Measurements from ENCODE around the gene CFAP300. TPM values are rescaled to one million over a fixed set of nuclear protein-coding genes. Genes with fewer than 3 reads are reported as not detected.
A peak's percentile ranks its signal among the peaks of the same experiment; 100 is the strongest.

CFAP300 gene
- total RNA-seq, 2 donors from 2014 or later = 0.52 TPM; not detected in 1

DNA sequence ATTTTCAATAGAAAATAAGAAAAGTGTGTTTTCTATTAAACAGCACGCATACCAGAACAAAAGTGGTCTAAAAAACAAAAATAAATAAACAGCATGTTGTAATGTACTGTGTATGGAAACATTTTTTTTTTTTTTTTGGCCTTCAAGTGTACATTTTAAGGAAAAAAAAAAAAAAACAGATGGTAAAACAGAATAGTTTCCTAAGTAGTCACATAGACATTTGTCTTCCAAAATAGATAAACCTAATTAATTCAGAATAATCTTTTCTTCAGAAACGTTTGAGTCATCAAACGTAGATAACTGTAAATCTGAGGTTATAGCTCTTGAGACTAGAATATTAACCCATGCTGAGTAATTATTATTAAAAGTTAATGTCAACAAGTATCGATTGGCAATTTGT is 396 bp upstream of the CFAP300 start:
- Histone ChIP-seq H3K27ac (no peak overlapping the region), H3K36me3 (replicated peaks in 1 of 2; ENCODE audit: insufficient read depth in 1 of 2, low read depth in 2 of 2) (no peaks in the 10 kb centered on the region), H3K4me3 (peak overlapping the region in 1 of 2 donors; percentile 37), H3K27me3 (no peaks in the 10 kb centered on the region), H3K4me1 (peaks cover 10% of the 10 kb centered on the region), H3K9me3 (no peaks in the 10 kb centered on the region)
- TF ChIP-seq, protein P1, sequence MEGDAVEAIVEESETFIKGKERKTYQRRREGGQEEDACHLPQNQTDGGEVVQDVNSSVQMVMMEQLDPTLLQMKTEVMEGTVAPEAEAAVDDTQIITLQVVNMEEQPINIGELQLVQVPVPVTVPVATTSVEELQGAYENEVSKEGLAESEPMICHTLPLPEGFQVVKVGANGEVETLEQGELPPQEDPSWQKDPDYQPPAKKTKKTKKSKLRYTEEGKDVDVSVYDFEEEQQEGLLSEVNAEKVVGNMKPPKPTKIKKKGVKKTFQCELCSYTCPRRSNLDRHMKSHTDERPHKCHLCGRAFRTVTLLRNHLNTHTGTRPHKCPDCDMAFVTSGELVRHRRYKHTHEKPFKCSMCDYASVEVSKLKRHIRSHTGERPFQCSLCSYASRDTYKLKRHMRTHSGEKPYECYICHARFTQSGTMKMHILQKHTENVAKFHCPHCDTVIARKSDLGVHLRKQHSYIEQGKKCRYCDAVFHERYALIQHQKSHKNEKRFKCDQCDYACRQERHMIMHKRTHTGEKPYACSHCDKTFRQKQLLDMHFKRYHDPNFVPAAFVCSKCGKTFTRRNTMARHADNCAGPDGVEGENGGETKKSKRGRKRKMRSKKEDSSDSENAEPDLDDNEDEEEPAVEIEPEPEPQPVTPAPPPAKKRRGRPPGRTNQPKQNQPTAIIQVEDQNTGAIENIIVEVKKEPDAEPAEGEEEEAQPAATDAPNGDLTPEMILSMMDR (IDR thresholded peaks at IDR 0.05) = no peak
- DNase-seq = no peak
- WGBS, 2 donors = 20 to 24% methylated on average over 4 of the region's 4 CpGs
- ATAC-seq = no peak
- intact Hi-C loops (cut with DNase I) = no loop called here

DNA sequence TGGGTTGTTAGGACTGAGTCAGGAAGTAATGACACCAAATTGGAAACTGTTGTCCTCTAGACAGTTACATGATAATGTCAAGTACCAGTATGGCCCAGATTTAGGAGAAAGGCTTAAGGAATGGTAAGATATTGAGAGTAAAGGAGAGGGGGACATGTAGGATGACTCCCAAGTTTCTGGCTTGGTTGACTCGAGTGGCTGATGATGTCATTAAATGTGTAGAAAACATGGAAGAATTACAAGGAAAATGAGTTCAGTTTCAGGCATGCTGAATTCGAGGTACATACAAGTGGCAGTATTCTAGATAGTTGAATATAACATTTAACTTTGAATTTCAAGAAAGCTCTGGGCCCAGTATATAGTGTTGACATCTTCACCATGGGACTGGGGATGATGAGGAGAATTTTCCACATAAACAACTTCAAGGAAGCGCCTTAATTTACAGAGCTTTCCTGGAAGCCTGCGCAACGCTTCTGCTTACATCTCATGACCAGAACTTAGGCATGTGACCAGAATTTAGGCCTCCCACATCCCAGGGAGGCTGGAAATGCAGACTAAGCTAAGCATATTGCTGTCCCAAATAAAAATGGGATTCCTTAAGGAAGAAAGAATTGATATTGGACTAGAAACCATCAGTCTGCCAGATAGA is 3.8 kb downstream of the CFAP300 start:
- intact Hi-C loops (cut with DNase I) = no loop called here
- no peak for TF ChIP-seq POLR2A (IDR thresholded peaks at IDR 0.05)

DNA sequence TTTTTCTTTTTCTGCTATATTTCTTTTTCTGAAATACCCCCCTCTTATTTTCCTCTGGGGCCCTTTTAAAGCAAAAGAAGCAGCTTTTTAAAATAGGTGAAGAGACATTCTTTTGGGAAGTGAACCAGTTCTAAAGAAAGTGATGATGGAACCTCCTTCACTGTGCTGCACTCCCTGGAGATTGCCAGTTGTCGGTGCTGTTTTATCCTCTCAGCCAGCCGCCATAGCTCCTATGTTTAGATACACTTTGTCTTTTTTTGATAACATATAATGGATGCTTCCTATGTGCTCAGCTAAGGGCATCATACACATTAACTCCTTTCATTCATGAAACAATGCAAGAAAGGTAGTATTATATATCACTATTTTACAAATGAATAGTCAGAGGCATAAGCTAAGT is 14.0 kb downstream of the CFAP300 start:
- ATAC-seq (no peak), DNase-seq (peak in 1 of 4 donors; percentile 13)

More for the DNA sequence above, 3.8 kb downstream of the CFAP300 start:
- WGBS, 2 donors = 71 to 80% methylated on average over 5 of the region's 5 CpGs
- H3K4me3 ChIP-seq = no peak overlapping the region
- peaks cover 10% of the 10 kb centered on the region for H3K4me1 ChIP-seq
- H3K27ac ChIP-seq = no peak overlapping the region
- no peak for DNase-seq
- no peak for ATAC-seq
- no peaks in the 10 kb centered on the region for H3K27me3 ChIP-seq
- H3K36me3 ChIP-seq (replicated peaks in 1 of 2; ENCODE audit: insufficient read depth in 1 of 2, low read depth in 2 of 2) = no peaks in the 10 kb centered on the region
- H3K9me3 ChIP-seq = no peaks in the 10 kb centered on the region

DNA sequence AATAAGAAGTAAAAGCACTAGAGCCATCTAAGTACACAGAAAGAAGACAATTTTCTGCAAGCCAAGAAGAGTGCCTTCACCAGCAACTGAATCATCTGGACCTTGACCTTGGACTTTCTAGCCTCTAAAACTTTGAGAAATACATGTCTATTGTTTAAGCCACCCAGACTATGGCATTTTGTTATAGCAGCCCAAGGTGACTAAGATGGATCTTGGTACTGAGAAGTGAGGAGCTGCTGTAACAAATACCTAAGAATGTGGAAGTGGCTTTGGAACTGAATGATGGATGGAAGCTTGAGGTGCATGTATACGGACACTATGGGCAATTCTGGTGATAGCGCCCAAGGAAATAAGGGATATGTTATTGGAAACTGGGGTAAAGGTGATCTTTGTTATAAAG is 14.9 kb downstream of the CFAP300 start:
- no peak for ATAC-seq
- DNase-seq = no peak
- no peaks in the 10 kb centered on the region for H3K9me3 ChIP-seq
- H3K36me3 ChIP-seq (replicated peaks in 1 of 2; ENCODE audit: insufficient read depth in 1 of 2, low read depth in 2 of 2) = no peaks in the 10 kb centered on the region
- intact Hi-C loops (cut with DNase I) = no loop called here
- 82 to 90% methylated on average over 2 of the region's 2 CpGs for WGBS, 2 donors
- no peak overlapping the region for H3K27ac ChIP-seq
- no peak for TF ChIP-seq POLR2A (IDR thresholded peaks at IDR 0.05)
- TF ChIP-seq, protein P1 (IDR thresholded peaks at IDR 0.05) = no peak
- no peaks in the 10 kb centered on the region for H3K4me1 ChIP-seq
- no peaks in the 10 kb centered on the region for H3K27me3 ChIP-seq
- no peak overlapping the region for H3K4me3 ChIP-seq

More for the DNA sequence above, 14.0 kb downstream of the CFAP300 start:
- Histone ChIP-seq H3K9me3 (no peaks in the 10 kb centered on the region), H3K27me3 (no peaks in the 10 kb centered on the region), H3K27ac (no peak overlapping the region), H3K36me3 (replicated peaks in 1 of 2; ENCODE audit: insufficient read depth in 1 of 2, low read depth in 2 of 2) (no peaks in the 10 kb centered on the region), H3K4me3 (no peak overlapping the region), H3K4me1 (no peaks in the 10 kb centered on the region)
- intact Hi-C loops (cut with DNase I) = no loop called here
- WGBS, 2 donors = 22 to 33% methylated on average over 2 of the region's 2 CpGs
- no peak for TF ChIP-seq POLR2A (IDR thresholded peaks at IDR 0.05)
- TF ChIP-seq, protein P1 (IDR thresholded peaks at IDR 0.05) = peak in 3 of 7 experiments; percentile 8 to 29 (median 9)

DNA sequence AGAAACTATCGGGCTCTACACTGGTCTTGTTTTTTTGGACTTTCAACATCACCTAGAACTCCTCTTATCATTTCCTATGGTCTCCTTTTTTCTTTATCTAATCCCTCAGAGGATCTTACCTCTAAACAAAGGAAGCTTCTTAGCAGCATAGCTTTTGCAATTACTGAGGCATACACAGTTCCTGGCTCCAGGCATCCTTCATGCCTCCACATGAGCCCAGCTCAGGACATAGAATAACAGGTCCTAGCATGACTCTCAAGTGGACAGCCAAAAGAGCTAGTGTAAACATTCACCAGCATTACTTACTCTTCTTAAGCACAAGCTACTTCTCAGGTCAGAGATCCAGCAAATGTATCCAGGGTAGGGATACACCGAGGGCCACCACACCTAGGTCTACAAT is 17.1 kb downstream of the CFAP300 start:
- no peaks in the 10 kb centered on the region for H3K9me3 ChIP-seq
- intact Hi-C loops (cut with DNase I) = no loop called here
- H3K27ac ChIP-seq = no peak overlapping the region
- TF ChIP-seq POLR2A (IDR thresholded peaks at IDR 0.05) = no peak
- TF ChIP-seq, protein P1 (IDR thresholded peaks at IDR 0.05) = no peak
- no peak overlapping the region for H3K4me3 ChIP-seq
- WGBS, 2 donors = 80 to 85% methylated on average over 2 of the region's 2 CpGs
- H3K27me3 ChIP-seq = no peaks in the 10 kb centered on the region
- DNase-seq (no peak), ATAC-seq (no peak)
- no peaks in the 10 kb centered on the region for H3K4me1 ChIP-seq
- H3K36me3 ChIP-seq (replicated peaks in 1 of 2; ENCODE audit: insufficient read depth in 1 of 2, low read depth in 2 of 2) = no peaks in the 10 kb centered on the region

All from body of pancreas (tissue), 4 donors.